GM18907 (cell line): ENCODE measurements around the gene CCDC122.

Source experiments
- ATAC-seq: cut with Tn5 transposase; IDR thresholded peaks from one replicate; pipeline ENCODE4 v1.9.1; 2021; ENCODE audit warnings: mild to moderate bottlenecking, moderate library complexity; ENCODE audit not compliant: unreplicated experiment

Gene CCDC122

GRCh38 chr13:43805071-43805468 is 74.5 kb downstream of the CCDC122 start:
- no peak for ATAC-seq

DNA sequence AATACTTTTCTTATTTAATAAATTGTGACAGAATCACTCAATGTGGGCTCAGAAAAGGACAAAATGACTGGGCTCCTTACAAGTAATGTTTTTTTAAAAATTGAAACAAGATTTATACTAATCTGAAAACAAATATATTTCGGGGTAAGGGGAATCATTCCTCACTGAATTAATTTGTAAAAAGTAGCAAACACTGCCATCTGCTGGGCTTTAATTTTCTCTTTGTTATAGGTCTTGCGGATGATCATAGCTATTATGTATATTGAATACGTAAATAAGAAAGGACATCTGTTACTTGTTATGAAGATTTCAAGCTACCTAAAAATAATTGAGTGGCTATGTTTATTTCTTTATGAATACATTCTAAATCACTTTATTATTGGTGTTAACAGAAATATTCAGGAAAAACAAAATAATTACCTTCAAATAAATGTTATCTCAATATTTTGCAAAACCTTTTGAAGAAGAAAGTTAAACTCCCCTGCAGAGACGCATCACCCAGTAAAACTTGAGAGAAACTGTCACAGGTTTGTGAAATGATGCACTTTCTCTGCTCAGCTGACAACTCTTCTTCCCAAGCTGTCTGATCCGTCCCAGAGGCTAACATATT is 75.0 kb downstream of the CCDC122 start:
- ATAC-seq, result no peak

DNA sequence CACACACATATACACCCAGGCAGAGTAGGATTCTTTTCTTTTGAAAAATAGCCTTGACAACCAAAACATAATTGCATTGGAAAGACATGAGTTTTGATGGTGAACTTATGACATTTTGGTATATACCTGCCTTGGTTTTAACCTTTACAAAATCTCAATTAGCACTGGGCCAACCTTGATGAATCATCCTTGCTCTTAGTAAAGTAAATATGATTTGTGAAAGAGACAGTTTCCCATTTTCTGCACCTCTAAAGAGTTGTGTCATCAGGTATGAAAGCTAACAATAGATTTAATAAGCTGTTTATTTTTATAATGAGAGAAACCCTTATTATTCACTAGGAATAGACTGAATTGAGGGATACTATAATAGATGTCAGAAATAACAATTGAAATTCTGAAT is 77.0 kb downstream of the CCDC122 start:
- no peak for ATAC-seq

- ATAC-seq, result no peak
Measured at GRCh38 chr13:43800828-43801227, 78.7 kb downstream of the CCDC122 start.

- no peak for ATAC-seq
Measured at GRCh38 chr13:43799191-43799590, 80.3 kb downstream of the CCDC122 start.

DNA sequence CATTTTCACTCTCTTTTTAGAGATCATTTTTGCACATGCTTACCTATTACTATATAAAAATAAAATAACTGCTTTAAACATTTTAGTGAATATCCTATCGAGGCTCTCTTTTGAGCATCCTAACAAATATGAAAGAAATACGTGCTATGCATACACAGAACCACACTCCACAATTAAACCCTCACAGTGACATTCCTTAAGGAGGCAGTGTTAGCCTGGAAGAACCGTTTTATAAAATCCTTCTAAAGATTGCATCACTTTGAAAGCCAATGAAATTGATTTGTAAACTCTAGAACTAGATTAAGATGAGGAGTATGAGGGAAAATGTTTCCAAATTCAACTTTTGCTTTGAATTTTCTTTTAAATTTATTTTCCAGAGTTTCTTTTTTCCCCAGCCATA is 81.7 kb downstream of the CCDC122 start:
- no peak for ATAC-seq

- no peak for ATAC-seq
Measured at GRCh38 chr13:43797159-43797558, 82.4 kb downstream of the CCDC122 start.

GRCh38 chr13:43794416-43794815 is 85.1 kb downstream of the CCDC122 start:
- no peak for ATAC-seq

DNA sequence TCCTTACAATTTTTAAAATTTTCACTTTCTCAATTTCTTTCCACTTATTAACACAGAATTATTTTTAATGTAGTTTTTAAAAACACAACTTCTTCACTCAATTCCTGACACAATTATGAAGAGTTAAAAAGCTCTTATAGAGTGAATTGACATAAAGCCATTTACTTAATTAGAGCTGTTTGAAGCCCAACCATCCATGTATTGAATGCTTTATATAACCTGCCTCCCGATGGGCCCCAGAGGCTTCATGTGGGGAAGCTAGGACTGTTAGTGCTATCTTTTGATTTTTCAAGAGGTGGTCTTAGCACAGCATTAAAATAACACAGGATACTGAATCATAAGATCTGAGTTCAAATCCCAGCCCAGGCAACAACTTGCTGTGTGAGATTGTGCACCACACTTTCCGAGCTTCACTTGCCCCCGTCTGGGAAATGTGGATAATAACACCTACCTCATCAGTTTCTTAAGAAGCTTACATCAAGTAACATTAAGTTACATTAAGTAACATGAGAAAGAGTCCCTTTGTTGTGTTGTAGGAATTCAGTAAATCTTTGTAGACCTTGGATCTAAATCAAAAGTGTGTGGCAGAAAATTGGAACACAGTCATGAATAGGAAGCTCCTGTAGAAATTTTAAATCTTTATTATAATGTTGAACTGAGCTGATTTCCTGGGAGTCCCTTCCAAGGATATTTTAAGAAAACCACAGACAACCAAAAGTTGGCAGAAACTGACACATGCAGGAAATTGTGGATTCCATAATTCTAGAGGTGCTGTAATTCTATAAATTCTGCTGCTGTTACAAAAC is 87.3 kb downstream of the CCDC122 start:
- no peak for ATAC-seq

DNA sequence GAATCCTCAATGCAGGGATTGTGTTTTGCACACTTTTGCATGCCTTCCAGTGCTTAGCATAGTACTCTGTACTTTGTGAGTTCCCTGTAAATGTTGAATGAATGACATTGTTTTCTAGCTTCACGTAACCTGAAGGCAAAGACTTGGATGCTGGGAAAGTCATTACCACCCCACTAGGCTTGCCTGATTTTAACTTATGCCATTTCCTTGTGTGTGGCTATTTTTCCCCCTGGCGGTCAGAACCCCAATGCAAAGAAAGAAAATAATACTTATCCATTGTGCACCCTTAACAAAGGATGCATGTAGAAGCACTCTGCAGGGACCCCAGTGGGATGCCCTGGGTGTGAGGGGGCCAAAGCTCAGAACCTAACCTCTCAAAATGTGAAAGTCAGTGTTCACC is 91.5 kb downstream of the CCDC122 start:
- ATAC-seq, result no peak

GRCh38 chr13:43787518-43787891 is 92.0 kb downstream of the CCDC122 start:
- no peak for ATAC-seq

- ATAC-seq, result no peak
Measured at GRCh38 chr13:43786766-43787517, 92.6 kb downstream of the CCDC122 start, which contains the start of gene ENOX1. Gene ENOX1 (minus strand): TSS chr13:43786972.

GRCh38 chr13:43786472-43786765 is 93.1 kb downstream of the CCDC122 start:
- no peak for ATAC-seq
